SKM-1 (cell line): ENCODE measurements around the gene FANCC.

ENCODE experiments used
- DNase-seq: peaks from one replicate; lab custom pipeline; 2025; ENCODE audit not compliant: unreplicated experiment; lab: John Stamatoyannopoulos, UW

The FANCC gene

DNA sequence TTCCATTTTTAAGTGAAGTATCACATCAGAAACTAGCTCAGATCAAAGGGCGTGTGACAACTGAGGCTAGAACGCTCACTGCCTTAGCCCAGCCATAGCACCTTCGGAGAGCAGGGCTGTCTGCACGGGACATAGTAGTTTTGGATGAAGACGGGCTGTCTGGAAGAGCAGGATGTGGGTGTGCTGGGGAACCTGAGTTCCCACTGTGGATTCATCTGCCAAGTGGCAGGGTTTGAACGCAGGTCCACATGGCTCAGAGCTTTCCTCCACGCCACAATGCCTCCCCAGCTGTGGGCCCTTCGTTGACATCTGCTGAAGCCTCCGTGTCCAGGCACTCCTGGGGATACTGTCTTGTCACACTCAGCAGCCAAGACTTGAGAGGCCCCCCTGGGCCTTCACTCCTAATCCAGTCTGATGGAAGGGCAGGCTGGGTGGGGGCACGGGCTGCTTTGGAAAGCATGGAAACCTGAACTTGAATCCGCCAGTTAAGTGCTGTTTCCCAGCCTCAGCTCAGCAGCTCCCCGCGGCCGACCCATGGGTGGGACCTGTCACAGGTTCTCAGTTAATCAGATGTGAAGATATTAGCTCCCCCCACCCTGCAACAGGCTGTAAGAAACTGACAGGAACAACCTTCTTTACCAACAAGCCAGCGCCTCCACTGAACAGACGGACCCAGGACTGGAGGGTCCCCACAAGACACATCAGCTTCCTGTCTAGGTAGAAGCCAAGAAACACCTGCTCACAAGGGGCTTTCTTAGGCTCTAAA, 228.1 kb downstream of the FANCC start:
- DNase-seq: no peak

DNA sequence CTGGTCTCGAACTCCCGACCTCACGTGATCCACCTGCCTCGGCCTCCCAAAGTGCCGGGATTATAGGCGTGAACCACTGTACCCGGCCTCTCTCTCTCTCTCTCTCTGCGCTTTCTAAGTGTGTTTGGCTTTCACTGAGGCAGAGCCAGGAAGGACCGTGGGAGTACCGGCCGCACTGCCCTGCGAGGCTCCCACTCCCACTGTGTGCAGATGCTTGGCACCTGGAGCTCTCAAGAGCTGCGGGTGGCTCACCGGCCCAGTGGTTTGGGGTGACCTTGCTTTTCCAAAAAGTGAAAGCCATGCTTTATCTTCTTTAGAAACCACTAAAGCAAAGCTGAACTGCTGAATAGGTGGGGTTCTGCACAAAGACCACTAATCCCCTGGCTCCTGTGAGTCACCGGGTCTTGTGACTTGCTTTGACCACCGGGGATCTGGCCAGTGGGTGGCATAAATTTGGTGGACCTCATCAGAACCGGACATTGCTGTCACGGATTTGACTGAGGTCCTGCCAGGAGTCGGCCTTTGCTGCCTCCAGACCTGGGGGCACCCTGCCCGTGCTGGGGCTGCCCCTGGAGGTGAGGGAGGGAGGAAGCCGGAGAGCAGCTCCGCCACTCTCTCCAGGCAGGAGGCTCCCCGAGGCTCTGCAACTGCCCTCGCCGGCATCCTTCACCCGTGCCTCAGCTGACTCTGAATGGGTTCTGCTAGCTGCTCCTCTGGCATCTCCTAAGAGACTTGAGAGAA, 228.9 kb downstream of the FANCC start:
- DNase-seq: no peak

DNA sequence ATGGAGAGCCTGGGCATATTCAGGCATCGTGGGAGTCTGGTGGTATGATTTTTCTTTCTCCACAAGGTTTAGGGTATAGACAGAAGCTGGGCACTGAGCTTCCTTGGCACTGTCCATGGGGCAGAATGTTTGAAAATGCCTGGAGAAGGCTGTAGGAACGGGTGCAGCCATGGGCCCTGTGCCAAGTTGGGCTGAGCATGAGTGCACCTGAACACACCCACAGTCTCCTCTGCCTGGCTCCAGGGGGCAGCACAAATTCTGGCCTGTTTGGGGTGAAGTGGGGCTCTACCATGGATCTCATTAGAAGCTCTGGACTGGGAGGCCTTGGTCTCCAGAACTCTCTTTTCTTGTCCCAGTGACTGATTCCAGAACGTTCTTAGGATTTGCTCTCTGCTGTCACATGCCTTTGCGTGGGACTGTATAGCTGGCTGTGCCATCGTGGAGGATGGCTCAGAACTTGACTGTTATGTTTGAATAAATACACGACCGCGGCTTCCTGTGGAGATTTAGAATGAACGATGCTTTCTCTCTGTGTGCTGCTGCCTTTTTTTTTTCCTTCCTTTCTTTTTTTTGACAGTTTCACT, 229.8 kb downstream of the FANCC start:
- DNase-seq: no peak

DNA sequence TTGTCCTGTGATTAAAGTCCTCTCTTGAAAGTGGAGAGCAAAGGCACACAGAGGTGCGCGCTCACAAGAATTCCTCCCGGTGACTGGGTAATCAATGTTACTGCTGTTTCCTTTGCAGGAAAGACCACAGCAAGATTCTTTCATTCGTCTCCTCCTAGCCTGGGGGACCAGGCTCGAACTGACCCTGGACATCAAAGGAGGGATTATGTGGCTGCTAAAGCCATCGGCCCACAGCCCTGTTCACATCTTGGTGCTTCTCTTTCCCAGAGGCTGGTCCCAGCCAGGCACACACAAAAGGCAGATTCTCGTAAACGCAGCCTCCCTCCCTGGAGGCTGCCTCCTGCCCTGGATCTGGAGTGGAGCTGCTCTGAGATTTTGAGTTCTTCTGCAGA, 230.9 kb downstream of the FANCC start:
- no peak for DNase-seq

DNA sequence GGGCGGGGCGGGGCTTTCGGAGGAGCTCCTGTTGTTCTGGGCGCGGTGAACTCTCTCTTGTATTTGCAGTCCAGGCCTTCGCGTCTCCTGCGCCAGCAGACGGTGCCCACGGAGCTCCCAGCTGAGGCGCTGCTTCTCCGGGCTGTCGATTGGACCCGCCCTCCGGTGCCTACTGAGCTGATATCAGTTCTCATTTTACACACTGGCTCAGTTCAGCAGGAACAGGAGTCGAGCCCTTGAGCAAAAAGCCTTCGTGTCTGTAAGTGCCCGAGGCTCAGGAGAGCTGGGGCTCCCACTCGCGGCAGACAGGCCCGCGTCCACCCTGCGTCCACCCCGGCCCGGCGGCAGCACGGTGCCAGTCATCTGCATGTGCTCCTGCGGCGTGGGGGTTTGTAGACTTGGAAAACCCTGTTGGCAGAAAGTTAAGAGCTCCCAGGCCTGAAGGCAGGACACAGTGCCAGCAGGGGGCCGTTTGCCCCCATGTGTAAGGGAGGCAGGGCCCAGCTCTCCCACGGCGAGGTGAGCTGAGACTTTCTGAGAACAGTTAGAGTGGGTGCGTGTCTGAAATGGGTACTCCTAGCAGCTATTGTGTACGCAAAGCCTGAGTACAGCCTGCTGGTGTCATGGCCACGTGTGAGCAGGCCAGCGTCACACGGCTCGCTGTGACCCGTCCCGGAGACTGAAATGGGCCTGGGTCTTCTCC, 231.5 kb downstream of the FANCC start:
- no peak for DNase-seq

DNA sequence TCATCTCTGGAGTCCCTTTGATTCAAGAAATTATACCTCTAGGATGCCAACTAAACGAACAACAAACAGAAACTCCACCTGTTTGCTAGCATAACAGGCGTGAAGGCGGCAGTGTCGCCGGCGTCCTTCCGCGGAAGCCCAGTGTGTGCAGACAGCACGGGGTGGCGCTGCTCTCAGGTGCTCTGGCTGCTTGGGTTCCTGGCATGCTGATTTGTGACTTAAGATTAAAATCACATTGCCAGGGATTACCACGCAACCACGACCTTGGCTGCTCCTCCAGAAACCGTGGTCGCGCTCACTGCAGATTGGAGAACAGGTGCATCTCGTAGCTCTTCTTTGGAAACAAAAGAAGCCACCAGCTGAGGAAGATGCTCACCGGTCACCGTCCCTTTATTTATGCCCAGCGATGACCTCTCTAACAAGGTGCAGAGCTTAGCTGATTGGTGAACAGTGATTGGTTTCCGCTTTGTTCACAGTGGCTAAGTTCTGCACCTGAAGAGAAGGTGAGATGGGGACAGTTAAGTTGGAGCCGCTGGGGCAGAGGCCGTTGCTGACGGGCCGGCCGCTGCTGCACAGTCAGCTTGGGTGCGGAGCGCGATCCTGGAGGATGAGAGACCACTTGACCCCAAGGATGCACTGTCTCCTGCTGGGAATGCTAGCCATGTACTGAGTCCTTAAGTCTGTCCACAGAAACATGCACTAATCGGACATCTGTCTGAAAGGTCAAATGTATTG, 232.3 kb downstream of the FANCC start:
- no peak for DNase-seq

DNA sequence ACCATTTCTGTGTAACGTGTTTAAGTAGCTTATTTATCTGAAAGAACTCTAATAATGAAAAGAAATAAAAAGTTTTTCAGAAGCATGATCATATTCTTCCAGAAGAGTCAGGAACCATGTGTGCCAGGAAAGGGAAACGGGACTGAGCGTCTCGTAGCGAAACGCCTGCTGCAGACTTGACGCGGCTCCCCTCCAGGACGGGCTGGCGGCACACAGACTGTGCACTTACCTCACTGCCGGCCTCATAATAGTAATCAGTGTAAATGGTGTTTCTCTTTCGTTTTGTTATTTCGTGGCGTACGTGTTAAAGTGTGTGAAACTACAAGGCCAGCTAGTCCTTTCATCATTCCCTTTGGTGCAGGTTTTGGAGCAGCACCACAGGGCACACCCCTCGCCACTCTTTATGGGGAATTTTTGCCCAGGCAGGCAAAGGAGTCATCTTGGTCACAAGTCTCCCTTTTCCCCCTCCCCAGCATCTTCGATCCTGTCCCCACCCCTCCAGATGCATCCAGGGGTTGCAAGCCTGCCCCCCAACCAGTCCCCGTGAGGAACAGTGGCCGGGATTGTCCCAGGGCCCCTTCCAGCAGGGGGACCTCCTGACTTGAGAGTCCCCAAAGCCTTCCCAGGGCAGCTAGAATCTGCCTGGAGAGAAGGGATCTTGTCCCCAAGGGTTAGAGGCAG, 233.1 kb downstream of the FANCC start:
- DNase-seq: no peak

DNA sequence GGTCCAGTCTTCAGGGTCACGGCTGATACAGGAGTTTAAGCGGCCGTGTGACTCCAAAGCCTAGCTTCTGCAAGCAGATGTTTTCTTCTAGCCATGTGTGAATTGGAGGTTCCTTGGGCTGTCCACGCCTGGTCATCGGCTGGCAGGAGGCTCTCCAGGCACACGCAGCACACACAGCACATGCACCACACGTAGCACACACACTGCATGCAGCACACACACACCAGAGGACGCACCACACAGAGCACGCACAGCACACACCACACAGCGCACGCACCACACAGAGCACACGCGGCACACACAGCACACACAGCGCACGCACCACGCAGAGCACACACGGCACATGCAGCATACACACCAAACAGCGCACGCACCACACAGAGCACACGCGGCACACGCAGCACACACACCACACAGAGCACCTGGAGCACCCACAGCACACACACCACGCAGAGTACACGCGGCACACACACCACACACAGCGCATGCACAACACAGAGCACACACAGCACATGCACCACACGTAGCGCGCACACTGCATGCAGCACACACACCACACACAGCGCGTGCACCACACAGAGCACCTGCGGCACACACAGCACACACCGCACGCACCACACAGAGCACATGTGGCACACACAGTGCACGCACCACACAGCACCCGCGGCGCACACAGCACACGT, 234.3 kb downstream of the FANCC start:
- DNase-seq: no peak

DNA sequence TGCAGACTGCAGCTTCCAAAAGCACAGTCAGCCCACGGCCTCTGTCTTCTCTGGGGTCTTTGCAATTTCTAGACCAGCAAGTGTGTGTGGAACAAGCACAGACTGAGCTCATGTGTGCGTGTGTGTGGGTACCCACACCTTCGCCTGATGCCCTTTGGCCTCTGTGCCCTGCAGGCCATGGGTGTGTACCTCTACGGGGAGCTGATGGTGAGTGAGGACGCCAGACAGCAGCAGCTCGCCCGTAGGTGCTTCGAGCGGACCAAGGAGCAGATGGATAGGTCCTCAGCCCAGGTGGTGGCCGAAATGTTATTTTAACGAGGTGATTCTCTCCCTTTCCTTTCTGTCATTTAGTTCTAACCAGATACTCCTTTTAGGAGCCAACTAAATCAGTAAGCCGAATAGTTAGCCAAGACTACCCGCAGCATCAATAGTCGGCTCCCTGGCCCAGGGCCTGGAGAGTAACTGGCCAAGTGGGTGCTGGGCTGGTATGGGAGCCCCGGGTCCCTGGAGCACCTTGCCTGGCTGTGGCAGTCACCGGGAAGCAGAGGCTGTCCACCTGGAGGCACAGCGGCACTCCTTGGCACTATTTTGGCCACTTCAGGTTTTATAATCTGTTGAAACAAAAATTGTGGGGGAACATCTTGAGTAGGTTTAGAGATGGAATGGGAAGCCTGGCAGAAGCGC, 235.0 kb downstream of the FANCC start:
- DNase-seq: no peak

DNA sequence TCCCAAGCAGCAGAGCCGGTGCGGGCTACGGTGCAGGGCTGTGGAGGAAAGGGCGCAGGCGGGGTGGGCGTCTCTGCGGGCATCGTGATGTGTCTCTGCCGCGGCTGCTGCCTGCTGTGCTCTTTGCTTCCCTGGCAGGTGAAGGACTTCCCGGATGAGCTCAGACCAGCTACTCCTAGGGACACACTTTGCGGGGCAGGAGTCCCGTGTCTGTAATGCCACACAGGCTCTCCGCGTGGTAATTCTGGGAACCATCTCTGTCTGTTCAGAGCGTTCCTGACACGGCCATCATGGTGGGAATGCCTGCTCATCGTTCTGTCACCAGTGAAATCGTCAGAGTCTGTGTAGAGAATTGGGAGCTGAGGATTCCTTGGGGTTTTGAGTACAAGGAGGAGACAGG, 235.5 kb downstream of the FANCC start:
- DNase-seq: no peak

DNA sequence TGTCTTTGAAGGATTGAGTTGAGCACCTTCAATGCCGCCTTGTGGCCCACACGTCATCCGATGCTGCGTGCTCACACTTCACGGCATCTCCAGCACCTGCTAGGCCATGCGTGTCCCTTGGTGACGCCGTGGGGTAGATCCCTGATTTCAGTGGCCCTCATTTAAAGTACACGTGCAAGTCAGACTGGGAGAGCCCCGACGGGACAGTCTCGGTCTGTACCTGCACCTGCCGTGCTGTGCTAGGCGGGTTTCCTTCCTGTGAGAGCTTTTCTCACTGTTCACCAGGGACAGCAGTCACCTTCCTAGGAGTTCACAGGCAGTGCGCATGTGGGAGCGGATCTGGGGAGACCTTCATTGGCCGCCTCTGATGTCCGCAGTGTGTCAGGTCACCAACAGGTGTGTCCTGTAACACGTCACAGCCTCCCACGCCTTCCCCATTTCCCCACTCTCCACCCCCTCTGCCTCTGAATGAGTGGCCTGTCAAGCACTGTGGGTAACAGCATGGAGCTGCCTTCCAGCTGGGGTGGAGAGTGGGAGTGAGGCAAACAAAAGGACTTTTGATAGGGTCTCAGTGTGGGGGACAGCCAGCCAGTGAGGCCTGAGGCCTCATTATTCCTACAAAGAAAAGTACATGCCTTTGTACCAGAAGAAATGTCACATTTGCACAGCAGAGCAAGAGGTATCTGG, 236.4 kb downstream of the FANCC start:
- no peak for DNase-seq

DNA sequence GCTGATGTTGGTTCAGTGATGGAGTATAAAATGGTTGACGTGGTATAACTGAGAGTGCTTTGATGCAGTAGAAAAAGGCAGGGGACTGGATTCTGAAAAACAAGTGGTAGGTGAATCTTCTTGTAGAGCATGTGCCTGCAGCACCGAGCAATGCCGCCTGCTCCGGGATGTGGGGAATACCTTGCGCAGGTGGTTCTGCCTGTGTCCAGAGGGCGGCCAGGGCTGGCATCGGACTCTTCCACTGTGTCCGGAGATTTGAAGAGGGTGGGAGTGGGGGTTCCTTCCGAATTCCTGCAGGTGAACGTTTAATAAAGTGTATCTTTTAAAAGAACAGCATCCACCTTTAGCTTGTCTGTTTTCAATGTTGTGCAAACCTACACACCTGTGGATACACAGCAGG, 238.0 kb downstream of the FANCC start:
- DNase-seq: no peak

DNA sequence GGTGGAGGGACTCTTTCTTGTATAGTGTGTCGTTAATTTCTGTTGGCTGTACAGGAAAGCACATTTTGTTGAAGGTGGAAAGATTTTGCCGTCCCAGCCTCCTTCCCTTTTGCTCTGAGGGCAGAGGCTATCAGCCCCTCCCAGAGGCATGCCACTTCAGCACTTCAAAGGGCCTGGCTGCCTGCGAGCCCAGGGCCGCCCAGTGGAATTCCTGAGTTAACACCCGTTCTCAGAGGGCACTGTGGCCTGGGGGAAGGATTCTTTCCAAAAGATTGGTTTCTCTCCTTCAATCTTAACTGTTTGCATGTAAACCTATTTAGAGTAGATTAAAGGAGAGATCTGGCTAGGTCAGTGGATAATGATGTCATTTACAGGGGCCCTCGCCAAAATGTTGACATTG, 238.6 kb downstream of the FANCC start:
- DNase-seq: no peak

DNA sequence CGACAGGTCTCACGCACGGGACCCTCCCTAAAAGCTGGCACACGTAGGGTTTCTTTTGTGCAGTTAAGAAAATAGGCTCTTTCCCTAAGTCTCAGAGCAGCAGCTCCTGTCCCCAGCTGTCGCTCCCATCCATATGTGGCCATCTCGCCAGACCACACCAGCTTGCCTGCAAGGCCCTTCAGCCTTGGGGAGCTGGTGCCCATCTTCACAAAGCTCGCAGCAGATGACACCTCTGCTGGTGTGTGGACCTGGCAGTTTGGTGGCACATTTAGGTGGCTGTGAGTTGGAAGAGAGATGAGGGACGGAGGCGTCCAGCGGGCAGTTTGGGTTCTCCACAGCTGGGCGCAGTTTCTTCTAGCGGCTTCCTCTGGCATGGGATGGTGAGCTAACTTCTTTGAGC, 239.0 kb downstream of the FANCC start:
- no peak for DNase-seq

DNA sequence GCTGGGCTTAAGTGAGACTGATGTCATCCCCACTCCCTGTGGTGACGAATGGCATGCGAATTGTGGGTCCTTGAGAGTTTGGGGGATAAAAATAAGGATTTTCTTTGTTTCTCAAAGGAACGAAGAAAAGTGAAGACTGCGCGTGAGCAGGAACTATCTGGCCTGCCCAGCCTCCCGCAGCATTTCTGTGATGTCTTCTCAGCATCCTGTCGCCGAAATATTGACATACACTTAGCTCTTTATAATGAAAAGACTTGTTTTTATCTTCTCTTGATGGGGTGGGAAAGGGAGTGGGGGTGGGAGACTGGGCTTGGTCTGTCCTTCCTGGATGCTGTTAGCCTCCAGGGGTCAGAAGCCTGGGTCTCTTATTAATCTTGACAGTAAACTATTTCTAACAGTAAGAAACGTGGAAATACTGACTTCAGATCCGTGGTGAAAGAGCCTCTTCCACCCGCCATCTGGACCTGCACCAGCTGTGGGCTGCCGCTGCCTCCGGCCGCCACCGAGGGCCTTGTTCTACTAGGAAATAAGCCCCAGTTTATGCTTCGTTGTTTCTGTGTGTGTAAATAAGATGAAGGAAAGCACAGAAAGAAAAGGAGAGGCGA, 239.6 kb downstream of the FANCC start:
- DNase-seq: no peak

DNA sequence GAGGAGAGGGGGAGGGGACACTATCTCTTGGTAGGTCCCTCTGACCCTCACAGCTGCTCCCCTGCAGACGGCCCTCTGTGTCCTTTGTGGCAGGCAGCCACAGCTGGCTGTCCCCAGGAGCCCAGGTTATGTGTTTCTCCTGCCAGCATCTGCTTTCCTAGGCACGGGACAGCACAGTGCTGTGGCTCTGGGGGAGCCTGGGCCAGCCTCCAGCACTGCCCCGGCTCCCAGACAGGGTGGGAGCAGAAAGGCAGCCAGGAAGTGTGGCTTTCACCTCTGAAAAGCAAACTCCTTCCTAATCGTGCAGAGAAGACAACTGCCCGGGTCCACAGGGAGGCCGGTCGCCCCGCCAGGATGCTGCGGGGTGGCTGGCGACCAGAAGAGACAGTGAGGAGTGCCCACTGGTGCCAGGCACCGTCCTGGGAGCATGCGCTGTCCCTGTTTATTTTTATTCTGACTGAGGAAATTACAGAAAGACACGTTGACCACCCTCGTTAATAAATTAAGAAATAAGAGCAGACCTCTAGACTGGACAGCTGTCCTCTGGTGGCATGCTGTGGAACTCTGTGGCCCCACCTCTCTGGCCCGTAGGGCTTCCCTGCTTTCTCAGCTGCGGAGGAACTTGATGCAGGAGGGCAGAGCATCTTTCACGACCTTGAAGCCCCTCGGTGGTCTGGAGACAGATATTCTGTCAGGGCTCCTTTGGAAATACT, 240.3 kb downstream of the FANCC start:
- DNase-seq: no peak

DNA sequence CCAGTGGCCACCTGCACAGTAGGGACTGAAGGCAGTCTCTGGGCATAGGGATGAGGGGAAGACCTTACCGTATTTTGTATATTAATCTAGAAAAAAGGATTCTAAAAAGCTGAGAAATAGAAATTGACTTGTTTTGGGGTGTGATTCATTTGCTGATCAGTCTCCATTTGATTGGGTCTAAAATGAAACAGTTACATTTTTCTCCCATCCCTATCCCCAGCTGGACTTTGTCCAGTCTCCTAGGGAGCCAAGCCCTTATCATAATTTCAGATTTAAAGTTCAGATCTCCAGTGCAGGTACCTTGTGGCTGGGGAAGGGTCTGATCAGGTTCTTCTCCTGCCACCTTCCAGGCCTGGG, 240.8 kb downstream of the FANCC start:
- no peak for DNase-seq

DNA sequence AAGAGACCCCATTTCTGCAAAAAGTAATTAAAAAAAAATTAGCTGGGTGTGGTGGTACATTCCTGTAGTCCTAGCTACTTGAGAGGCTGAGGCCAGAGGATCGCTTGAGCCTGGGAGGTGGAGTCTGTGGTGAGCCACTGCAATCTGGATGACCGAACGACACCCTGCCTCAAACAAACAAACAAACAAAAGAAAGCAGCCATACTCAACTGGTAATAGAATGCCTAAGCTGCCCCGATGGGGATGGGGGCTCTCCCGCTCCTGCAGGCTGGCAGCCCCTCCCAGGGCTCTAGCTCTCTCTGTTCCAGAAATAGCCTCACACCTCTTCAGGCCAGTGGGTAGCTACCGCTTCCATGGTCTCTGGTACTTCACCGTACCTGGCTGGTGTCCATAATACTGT, 241.8 kb downstream of the FANCC start:
- DNase-seq: no peak
